ENCODE results near the gene PTPRM.

DNA sequence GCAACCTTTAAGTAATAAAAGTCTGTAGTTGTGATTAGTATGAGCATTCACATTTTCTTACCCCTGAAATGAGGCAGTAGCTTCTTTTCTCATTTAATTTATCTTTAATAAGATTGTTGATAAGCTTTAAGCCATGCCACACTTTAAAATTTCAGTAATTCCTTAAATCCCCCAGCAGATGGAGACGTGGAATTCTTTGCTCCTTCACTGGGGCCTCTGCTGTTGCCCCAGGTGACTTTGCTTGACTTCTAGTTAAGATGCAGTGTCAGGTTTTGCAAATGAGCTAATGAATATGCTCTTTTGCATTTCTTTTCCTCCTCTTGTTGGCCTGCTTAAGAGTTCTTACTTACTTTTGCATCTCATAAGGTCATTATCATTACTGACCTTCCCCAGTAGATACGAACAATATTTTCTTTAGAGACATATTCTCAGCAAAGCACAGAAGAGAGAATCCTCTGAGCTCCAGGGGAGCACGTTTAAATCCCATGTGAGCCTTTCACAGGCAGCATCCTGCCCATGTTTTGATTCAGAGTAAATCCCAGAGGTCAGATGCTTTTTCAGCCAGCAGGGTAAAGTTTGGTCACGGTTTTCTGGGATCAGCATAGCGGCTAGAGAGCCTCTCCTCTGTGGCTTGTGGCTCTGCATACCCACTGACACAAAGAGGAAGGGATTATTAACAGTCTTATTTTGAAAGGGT lies 222.9 kb downstream of the PTPRM start:
- TF ChIP-seq POLR2A (IDR thresholded peaks at IDR 0.05; ENCODE audit: low read depth, low read length) (no peak), POLR2AphosphoS5 (IDR thresholded peaks at IDR 0.05; ENCODE audit: low read depth, low read length) (no peak)

All from GM12892 (cell line).